Hematopoietic multipotent progenitor cell (in vitro differentiated cells): ENCODE measurements around the gene MBD5. TPM values are rescaled to one million over a fixed set of nuclear protein-coding genes. Genes with fewer than 3 reads are reported as not detected.

Experiments
- DNase-seq, 3 donors: peaks; one replicate each; pipeline ENCODE4 v3.0.0-alpha.2; 2011 to 2015; ENCODE audit warnings: low read depth in 2 of 3, low spot score in 2 of 3
- total RNA-seq: library from RNA; depleted of rRNA; stranded (reverse); fragments of >200 nt; gene quantifications from one replicate; pipeline ENCODE4 v1.2.3, GENCODE V29; 2012

MBD5 gene
- total RNA-seq, 1 donor = 18.6 TPM

- DNase-seq = no peak
Measured at GRCh38 chr2:148511883-148512282, 491.0 kb downstream of the MBD5 start.

- peak in 2 of 3 donors; percentile 22 to 69 for DNase-seq
Measured at GRCh38 chr2:148512501-148512900, 491.6 kb downstream of the MBD5 start.

- no peak for DNase-seq
Measured at GRCh38 chr2:148513427-148513826, 492.5 kb downstream of the MBD5 start.

GRCh38 chr2:148515120-148515519 lies 494.2 kb downstream of the MBD5 start:
- DNase-seq = no peak

GRCh38 chr2:148515976-148516375 lies 495.1 kb downstream of the MBD5 start:
- no peak for DNase-seq

- DNase-seq = no peak
Measured at GRCh38 chr2:148517296-148517695, 496.4 kb downstream of the MBD5 start.

- no peak for DNase-seq
Measured at GRCh38 chr2:148517822-148518221, 496.9 kb downstream of the MBD5 start.

- DNase-seq = no peak
Measured at GRCh38 chr2:148519013-148519412, 498.1 kb downstream of the MBD5 start.

- peak in 1 of 3 donors; percentile 19 for DNase-seq
Measured at GRCh38 chr2:148521181-148521580, 500.3 kb downstream of the MBD5 start.

- no peak for DNase-seq
Measured at GRCh38 chr2:148523315-148523714, 502.4 kb downstream of the MBD5 start.

GRCh38 chr2:148524519-148524919 lies 503.6 kb downstream of the MBD5 start:
- peak; percentile 31 to 62 (median 46) for DNase-seq

GRCh38 chr2:148525130-148525529 lies 504.2 kb downstream of the MBD5 start:
- DNase-seq = no peak

- DNase-seq = no peak
Measured at GRCh38 chr2:148526509-148527346, 505.8 kb downstream of the MBD5 start.

- no peak for DNase-seq
Measured at GRCh38 chr2:148527488-148528340, 506.8 kb downstream of the MBD5 start.

GRCh38 chr2:148528356-148529064 lies 507.6 kb downstream of the MBD5 start:
- peak in 1 of 3 donors; percentile 12 for DNase-seq

- no peak for DNase-seq
Measured at GRCh38 chr2:148529745-148530144, 508.9 kb downstream of the MBD5 start.

- DNase-seq = no peak
Measured at GRCh38 chr2:148530350-148530749, 509.5 kb downstream of the MBD5 start.

GRCh38 chr2:148531235-148531634 lies 510.3 kb downstream of the MBD5 start:
- no peak for DNase-seq

- no peak for DNase-seq
Measured at GRCh38 chr2:148531669-148532428, 511.0 kb downstream of the MBD5 start.

GRCh38 chr2:148533004-148533403 lies 512.1 kb downstream of the MBD5 start:
- no peak for DNase-seq
